Measurements from ENCODE around the gene HAGH.

DNA sequence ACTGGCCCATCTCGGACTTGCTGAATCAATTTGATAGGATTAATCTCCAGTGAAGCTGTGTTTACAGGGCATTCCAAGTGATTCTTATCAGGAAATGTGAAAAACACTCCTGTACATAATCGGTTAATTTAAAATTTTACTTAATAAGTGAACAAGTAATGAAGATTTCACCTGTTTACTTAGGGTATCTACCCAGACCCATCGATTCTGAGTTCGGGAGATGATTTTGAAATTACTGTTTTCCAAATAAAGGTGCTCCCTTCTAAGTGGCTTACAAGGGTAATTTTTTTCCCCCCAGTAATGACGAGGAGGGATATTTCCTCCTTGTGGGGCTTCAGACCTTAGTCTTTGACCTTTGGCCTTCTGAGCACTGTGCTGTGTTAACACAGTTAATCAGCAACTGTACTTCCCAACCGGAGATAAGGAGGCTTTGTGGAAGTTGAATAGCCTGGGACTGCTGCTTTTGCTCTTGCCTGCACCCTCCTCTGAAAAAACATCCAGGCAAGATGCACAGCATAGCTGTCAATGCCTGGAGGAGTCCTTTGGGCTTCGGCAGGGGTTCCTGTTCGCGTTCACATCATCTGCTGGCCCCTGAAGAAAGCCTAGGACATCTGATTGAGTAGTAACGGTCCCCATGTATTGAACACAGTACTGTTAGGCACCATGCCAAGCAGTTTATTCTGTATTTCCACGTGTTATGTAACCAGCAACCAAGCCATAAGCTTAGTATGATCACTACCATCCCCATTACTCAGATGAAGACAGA lies 2.2 kb upstream of the HAGH start:
- TF ChIP-seq ESRRG (CRISPR knock-in tag; IDR thresholded peaks at IDR 0.05), result no peak
- no peak for TF ChIP-seq RARB (CRISPR knock-in tag; IDR thresholded peaks at IDR 0.05)
- TF ChIP-seq ZNF70 (CRISPR knock-in tag; IDR thresholded peaks at IDR 0.05), result no peak
- no peak for TF ChIP-seq ARNTL (CRISPR knock-in tag; IDR thresholded peaks at IDR 0.05; ENCODE audit: borderline replicate concordance, low read depth)
- no peak for TF ChIP-seq POU6F1 (CRISPR knock-in tag; IDR thresholded peaks at IDR 0.05; ENCODE audit: borderline replicate concordance, low read depth)
- no peak for TF ChIP-seq TCF4 (CRISPR knock-in tag; IDR thresholded peaks at IDR 0.05; ENCODE audit: borderline replicate concordance)
- no peak for TF ChIP-seq ISL1 (CRISPR knock-in tag; IDR thresholded peaks at IDR 0.05)
